H7 (cell line): ENCODE results near the gene ZNF764. TPM values are rescaled to one million over a fixed set of nuclear protein-coding genes. Genes with fewer than 3 reads are reported as not detected.
A peak's percentile ranks its signal among the peaks of the same experiment; 100 is the strongest.
"Not testable (repeated sequence)": the region's sequence is repeated elsewhere in the genome, so short reads cannot be mapped to it uniquely, and the experiment has no call there.

Source experiments
- DNase-seq: peaks from one replicate; pipeline ENCODE4 v3.0.0; 2012
- H3K27me3 ChIP-seq: 2 replicates; pipeline ENCODE4 v1.6.0; 2011; ENCODE audit warnings: mild to moderate bottlenecking, low read length; ENCODE audit not compliant: control insufficient read depth, insufficient read depth
- H3K36me3 ChIP-seq: replicated peaks from 2 replicates; pipeline ENCODE4 v1.5.1; 2011; ENCODE audit warnings: low read length; ENCODE audit not compliant: control insufficient read depth, insufficient read depth
- H3K4me3 ChIP-seq: 2 replicates; pipeline ENCODE4 v1.5.1; 2011; ENCODE audit warnings: low read depth, mild to moderate bottlenecking, control low read depth, low read length, moderate library complexity; ENCODE audit not compliant: insufficient read depth
- total RNA-seq: library from RNA; depleted of rRNA; stranded (reverse); fragments of >200 nt; shearing (Covaris generic); gene quantifications from 2 replicates; pipeline ENCODE4 v1.2.3, GENCODE V29; 2014

The ZNF764 gene
- total RNA-seq, 1 experiment from 2014 or later, result 10.2 TPM

DNA sequence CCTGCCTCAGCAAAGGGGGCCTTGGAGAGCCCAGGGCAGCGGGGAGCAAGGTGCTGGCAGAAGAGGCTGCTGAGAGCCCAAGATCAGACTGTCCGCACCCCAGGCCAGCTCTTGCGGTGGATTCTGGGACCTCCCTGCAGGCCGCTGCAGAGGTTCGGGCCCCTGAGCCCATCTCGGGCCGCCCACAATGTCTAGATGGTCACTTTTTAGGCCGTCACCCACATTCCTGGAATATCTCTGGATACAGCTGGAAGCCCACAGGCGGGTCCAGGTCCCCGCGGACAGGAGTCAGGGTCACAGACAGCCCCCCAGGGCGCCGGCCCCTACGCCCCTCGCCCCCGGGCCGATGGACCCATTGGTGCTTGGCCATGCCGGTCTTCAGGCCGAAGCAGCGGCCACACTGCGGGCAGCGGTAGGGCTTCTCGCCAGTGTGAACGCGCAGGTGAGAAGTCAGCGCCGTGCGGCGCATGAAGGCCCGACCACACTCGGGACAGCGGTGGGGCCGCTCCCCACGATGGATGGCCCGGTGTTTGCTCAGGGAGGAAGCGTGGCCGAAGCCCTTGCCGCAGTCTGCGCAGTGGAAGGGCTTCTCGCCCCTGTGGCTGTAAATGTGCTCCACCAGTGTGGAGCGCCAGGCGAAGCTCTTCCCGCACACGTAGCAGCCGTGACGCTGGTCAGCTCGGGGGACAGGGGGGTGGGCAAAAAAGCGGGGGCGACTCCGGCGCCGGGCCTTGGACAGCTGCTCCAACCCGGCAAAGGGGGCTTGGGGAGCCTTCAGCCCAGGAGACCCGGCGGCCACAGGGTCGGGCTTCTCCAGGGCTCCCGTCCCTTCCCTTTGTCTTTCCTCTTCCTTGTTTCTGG is 25.7 kb downstream of the ZNF764 start:
- Histone ChIP-seq H3K27me3 (no peaks in the 10 kb centered on the region), H3K4me3 (no peak overlapping the region), H3K36me3 (peaks cover 2% of the 10 kb centered on the region)
- no peak for DNase-seq

- Histone ChIP-seq H3K27me3 (no peaks in the 10 kb centered on the region), H3K36me3 (peaks cover 2% of the 10 kb centered on the region), H3K4me3 (no peak overlapping the region)
- DNase-seq, result no peak
Observed at GRCh38 chr16:30530163-30531037, 27.8 kb downstream of the ZNF764 start.

GRCh38 chr16:30528799-30529457 is 29.2 kb downstream of the ZNF764 start:
- Histone ChIP-seq H3K27me3 (no peaks in the 10 kb centered on the region), H3K4me3 (no peak overlapping the region), H3K36me3 (peaks cover 2% of the 10 kb centered on the region)
- DNase-seq, result no peak

- H3K27me3 ChIP-seq, result no peaks in the 10 kb centered on the region
- H3K4me3 ChIP-seq, result peak overlapping the region; percentile 32
- peaks cover 2% of the 10 kb centered on the region for H3K36me3 ChIP-seq
- DNase-seq, result no peak
Observed at GRCh38 chr16:30527635-30528178, 30.5 kb downstream of the ZNF764 start.

GRCh38 chr16:30526823-30527634 is 31.1 kb downstream of the ZNF764 start:
- peaks cover under 1% of the 10 kb centered on the region for H3K36me3 ChIP-seq
- H3K27me3 ChIP-seq, result no peaks in the 10 kb centered on the region
- H3K4me3 ChIP-seq, result peak overlapping the region; percentile 88
- DNase-seq, result peak; percentile 99

- DNase-seq, result peak; percentile 97
- no peaks in the 10 kb centered on the region; the same call in 1 of the 2 replicates for H3K36me3 ChIP-seq
- H3K27me3 ChIP-seq, result no peaks in the 10 kb centered on the region
- H3K4me3 ChIP-seq, result peak within 1 kb of the TSS; percentile 88
Observed at GRCh38 chr16:30526137-30526822, 31.9 kb downstream of the ZNF764 start, which contains the start of gene ZNF768. Gene ZNF768 (minus strand): TSS chr16:30526566. CDS start chr16:30526413, 153 bp downstream.

- H3K4me3 ChIP-seq, result peak overlapping the region; percentile 88
- no peaks in the 10 kb centered on the region; the same call in 1 of the 2 replicates for H3K36me3 ChIP-seq
- no peak for DNase-seq
- H3K27me3 ChIP-seq, result no peaks in the 10 kb centered on the region
Observed at GRCh38 chr16:30525844-30526136, 32.4 kb downstream of the ZNF764 start.

- no peak for DNase-seq
- H3K27me3 ChIP-seq, result no peaks in the 10 kb centered on the region
- no peak overlapping the region for H3K4me3 ChIP-seq
- H3K36me3 ChIP-seq, result no peaks in the 10 kb centered on the region
Observed at GRCh38 chr16:30524575-30525568, 33.3 kb downstream of the ZNF764 start.

DNA sequence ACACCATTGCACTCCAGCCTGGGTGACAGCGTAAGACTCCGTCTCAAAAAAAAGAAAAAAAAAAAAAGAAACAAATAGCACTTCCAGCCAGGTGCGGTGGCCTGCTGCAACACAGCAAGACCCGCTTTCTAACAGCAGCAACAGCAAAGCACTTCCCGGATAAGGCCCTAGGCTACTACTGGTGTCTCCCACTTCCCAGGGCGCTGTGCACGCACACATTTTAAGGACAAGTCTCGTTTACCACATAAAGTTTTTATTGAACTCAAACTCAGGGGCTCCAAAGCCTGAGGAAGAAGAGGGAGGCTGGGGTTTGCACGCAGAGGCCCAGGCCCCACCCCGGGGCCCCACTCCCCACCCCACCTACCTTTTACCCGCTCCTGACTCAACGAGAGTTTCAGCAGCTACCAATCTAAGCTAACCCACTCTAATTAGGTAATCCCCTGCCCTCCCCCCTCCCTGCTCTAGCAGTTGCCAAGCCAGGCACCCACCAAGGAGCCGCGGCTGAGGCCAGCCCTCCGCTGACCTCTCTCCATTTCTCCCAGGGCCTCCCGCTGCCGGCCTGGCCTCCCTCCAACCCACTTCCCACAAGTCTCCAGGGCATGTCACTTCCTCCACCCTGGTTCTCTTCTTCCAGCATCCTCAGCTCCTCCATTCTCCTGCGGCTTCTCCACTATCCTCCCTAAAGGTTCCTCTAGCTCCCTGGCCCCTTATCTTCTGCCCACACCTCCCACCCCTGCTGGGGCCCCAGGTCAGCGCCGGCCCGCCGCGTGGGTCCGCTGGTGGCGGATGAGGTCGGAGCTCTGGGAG is 34.2 kb downstream of the ZNF764 start:
- no peak for DNase-seq
- Histone ChIP-seq H3K4me3 (no peak overlapping the region), H3K36me3 (no peaks in the 10 kb centered on the region), H3K27me3 (no peaks in the 10 kb centered on the region)

DNA sequence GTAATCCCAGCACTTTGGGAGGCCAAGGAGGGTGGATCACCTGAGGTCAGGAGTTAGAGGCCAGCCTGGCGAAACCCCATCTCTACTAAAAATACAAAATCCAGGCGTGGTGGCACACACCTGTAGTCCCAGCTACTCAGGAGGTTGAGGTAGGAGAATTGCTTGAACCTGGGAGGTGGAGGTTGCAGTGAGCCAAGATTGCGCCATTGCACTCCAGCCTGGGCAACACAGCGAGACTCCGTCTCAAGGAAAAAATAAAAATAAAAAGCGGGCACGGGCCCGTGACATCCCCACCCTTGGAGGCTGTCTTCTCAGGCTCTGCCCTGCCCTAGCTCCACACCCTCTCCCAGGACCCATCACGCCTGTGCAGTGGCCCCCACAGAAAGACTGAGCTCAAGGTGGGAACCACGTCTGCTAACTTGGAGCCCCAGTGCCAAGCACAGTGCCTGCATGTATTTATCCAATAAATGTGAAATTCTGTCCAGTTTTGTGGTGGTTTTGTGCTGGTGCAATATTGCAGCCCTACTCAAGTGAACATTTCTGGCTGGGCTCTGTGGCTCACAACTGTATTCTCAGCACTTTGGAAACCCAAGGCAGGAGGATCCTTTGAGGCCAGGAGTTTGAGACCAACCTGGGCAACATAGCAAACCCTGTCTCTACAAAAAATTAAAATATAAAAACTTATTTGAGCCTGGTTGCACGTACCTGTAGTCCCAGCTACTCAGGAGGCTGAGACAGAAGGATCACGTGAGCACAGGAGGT is 35.3 kb downstream of the ZNF764 start:
- H3K27me3 ChIP-seq, H3K4me3 ChIP-seq, H3K36me3 ChIP-seq, DNase-seq: not testable (repeated sequence)

- H3K4me3 ChIP-seq, result no peak overlapping the region
Observed at GRCh38 chr16:30521873-30522641, 36.1 kb downstream of the ZNF764 start.

More at GRCh38 chr16:30521873-30522641, 36.1 kb downstream of the ZNF764 start:
- DNase-seq, result no peak
- H3K27me3 ChIP-seq, result no peaks in the 10 kb centered on the region
- no peaks in the 10 kb centered on the region for H3K36me3 ChIP-seq
